WTC11 (cell line): ENCODE data around the gene LANCL2. TPM values are rescaled to one million over a fixed set of nuclear protein-coding genes. Genes with fewer than 3 reads are reported as not detected.

Source experiments
- ATAC-seq: fragments of 200-7000 bp; cut with Tn5 transposase; 2 replicates; pipeline ENCODE4 v1.10.0; 2021; ENCODE audit warnings: mild to moderate bottlenecking, moderate library complexity
- CTCF ChIA-PET: fragments of 300-600 bp; sonication (Branson Sonifier 250); formaldehyde crosslinking; loops from one replicate; lab custom pipeline; 2021; ENCODE audit warnings: antibody characterized with exemption; lab: Charles Lee
- POLR2A ChIA-PET: fragments of 350-600 bp; sonication (Branson Sonifier 250); formaldehyde crosslinking; loops from one replicate; lab custom pipeline; 2021; ENCODE audit warnings: antibody characterized with exemption; lab: Charles Lee
- DNase-seq: peaks from one replicate; pipeline ENCODE4 v3.0.0; 2021; ENCODE audit warnings: low spot score
- H3K27ac Mint-ChIP-seq: 2 replicates; pipeline ENCODE4 v1.8.0; 2021; ENCODE audit warnings: mixed read lengths
- H3K27me3 Mint-ChIP-seq: 2 replicates; pipeline ENCODE4 v1.8.0; 2021; ENCODE audit warnings: low read depth, mild to moderate bottlenecking, moderate library complexity, mixed read lengths
- H3K36me3 Mint-ChIP-seq: 2 replicates; pipeline ENCODE4 v1.8.0; 2021; ENCODE audit warnings: mixed read lengths
- H3K4me1 Mint-ChIP-seq: 2 replicates; pipeline ENCODE4 v1.8.0; 2022; ENCODE audit warnings: mixed read lengths
- H3K4me3 Mint-ChIP-seq: 2 replicates; pipeline ENCODE4 v1.8.0; 2021; ENCODE audit warnings: mild to moderate bottlenecking, moderate library complexity, mixed read lengths
- H3K9me3 Mint-ChIP-seq: 2 replicates; pipeline ENCODE4 v1.8.0; 2021; ENCODE audit warnings: mixed read lengths
- CBFB ChIP-seq: sonication (generic); formaldehyde crosslinking; IDR thresholded peaks from 2 replicates; pipeline ENCODE4 v1.8.1; 2022; ENCODE audit warnings: mild to moderate bottlenecking, low read depth, missing genetic modification reagents
- E2F4 ChIP-seq: sonication (generic); formaldehyde crosslinking; IDR thresholded peaks from 2 replicates; pipeline ENCODE4 v1.8.1; 2022; ENCODE audit warnings: low read depth, mild to moderate bottlenecking, moderate library complexity, missing genetic modification reagents, borderline replicate concordance
- ERG ChIP-seq: fragments of 250-450 bp; sonication (Bioruptor Pico); IDR thresholded peaks from 2 replicates; pipeline ENCODE4 v1.8.0; 2021; ENCODE audit warnings: mild to moderate bottlenecking
- FOXP1 ChIP-seq: sonication (generic); formaldehyde crosslinking; IDR thresholded peaks from 2 replicates; pipeline ENCODE4 v1.8.0; 2022; ENCODE audit warnings: missing genetic modification reagents, mild to moderate bottlenecking, moderate library complexity, borderline replicate concordance
- GTF2I ChIP-seq: fragments of 250-450 bp; sonication (Bioruptor Pico); conservative IDR thresholded peaks from 2 replicates; pipeline ENCODE4 v1.4.0; 2021; ENCODE audit warnings: mild to moderate bottlenecking
- IRF2 ChIP-seq: sonication (generic); formaldehyde crosslinking; IDR thresholded peaks from 2 replicates; pipeline ENCODE4 v1.8.0; 2022; ENCODE audit warnings: low read depth, missing genetic modification reagents, borderline replicate concordance
- NFATC4 ChIP-seq: fragments of 250-450 bp; sonication (Bioruptor Pico); IDR thresholded peaks from 2 replicates; pipeline ENCODE4 v1.9.0; 2021; ENCODE audit warnings: mild to moderate bottlenecking
- NR1H2 ChIP-seq: sonication (generic); formaldehyde crosslinking; IDR thresholded peaks from 2 replicates; pipeline ENCODE4 v1.9.0; 2021; ENCODE audit warnings: mild to moderate bottlenecking, moderate library complexity, missing genetic modification reagents
- NR2C2 ChIP-seq: sonication (generic); formaldehyde crosslinking; IDR thresholded peaks from 2 replicates; pipeline ENCODE4 v1.8.0; 2022; ENCODE audit warnings: mild to moderate bottlenecking, missing genetic modification reagents
- SOX15 ChIP-seq: fragments of 250-450 bp; sonication (Bioruptor Pico); IDR thresholded peaks from 2 replicates; pipeline ENCODE4 v1.9.0; 2021; ENCODE audit warnings: mild to moderate bottlenecking
- ZNF121 ChIP-seq: sonication (generic); formaldehyde crosslinking; IDR thresholded peaks from 2 replicates; pipeline ENCODE4 v1.8.0; 2023; ENCODE audit warnings: missing genetic modification reagents
- ZNF219 ChIP-seq: sonication (generic); formaldehyde crosslinking; IDR thresholded peaks from 2 replicates; pipeline ENCODE4 v1.8.0; 2023; ENCODE audit warnings: missing genetic modification reagents, mild to moderate bottlenecking, borderline replicate concordance
- ZNF317 ChIP-seq: sonication (generic); formaldehyde crosslinking; IDR thresholded peaks from 2 replicates; pipeline ENCODE4 v1.8.1; 2023; ENCODE audit warnings: low read depth, mild to moderate bottlenecking, moderate library complexity, missing genetic modification reagents, borderline replicate concordance
- ZNF416 ChIP-seq: fragments of 250-450 bp; sonication (Bioruptor Pico); IDR thresholded peaks from 2 replicates; pipeline ENCODE4 v1.9.0; 2021; ENCODE audit warnings: mild to moderate bottlenecking, inconsistent platforms
- ZNF512 ChIP-seq: sonication (generic); formaldehyde crosslinking; IDR thresholded peaks from 2 replicates; pipeline ENCODE4 v1.8.1; 2022; ENCODE audit warnings: missing genetic modification reagents, borderline replicate concordance
- total RNA-seq: library from RNA; stranded (reverse); gene quantifications from 3 replicates; pipeline ENCODE4 v1.2.3, GENCODE V29; 2021
- TF ChIP-seq, protein P1 (sequence below): fragments of 250-450 bp; sonication (Bioruptor Pico); IDR thresholded peaks from 2 replicates; pipeline ENCODE4 v1.9.0; 2021; ENCODE audit warnings: mild to moderate bottlenecking
- TF ChIP-seq, protein P2 (sequence below): fragments of 250-450 bp; sonication (Bioruptor Pico); IDR thresholded peaks from 2 replicates; pipeline ENCODE4 v1.9.0; 2021; ENCODE audit warnings: moderate library complexity, mild to moderate bottlenecking, inconsistent platforms, borderline replicate concordance
- TF ChIP-seq, protein P3 (sequence below): fragments of 250-450 bp; sonication (Bioruptor Pico); IDR thresholded peaks from 2 replicates; pipeline ENCODE4 v1.9.0; 2021; ENCODE audit warnings: mild to moderate bottlenecking
- TF ChIP-seq, protein P4 (sequence below): sonication (generic); formaldehyde crosslinking; IDR thresholded peaks from 2 replicates; pipeline ENCODE4 v1.8.0; 2023; ENCODE audit warnings: missing genetic modification reagents
- TF ChIP-seq, protein P5 (sequence below): fragments of 250-450 bp; sonication (Bioruptor Pico); IDR thresholded peaks from 2 replicates; pipeline ENCODE4 v2.1.2; 2022; ENCODE audit warnings: mild to moderate bottlenecking, moderate library complexity
- TF ChIP-seq, protein P6 (sequence below): sonication (generic); formaldehyde crosslinking; IDR thresholded peaks from 2 replicates; pipeline ENCODE4 v1.8.1; 2023; ENCODE audit warnings: mild to moderate bottlenecking, missing genetic modification reagents

Gene LANCL2
- total RNA-seq, 1 experiment from 2014 or later = 13.2 TPM

DNA sequence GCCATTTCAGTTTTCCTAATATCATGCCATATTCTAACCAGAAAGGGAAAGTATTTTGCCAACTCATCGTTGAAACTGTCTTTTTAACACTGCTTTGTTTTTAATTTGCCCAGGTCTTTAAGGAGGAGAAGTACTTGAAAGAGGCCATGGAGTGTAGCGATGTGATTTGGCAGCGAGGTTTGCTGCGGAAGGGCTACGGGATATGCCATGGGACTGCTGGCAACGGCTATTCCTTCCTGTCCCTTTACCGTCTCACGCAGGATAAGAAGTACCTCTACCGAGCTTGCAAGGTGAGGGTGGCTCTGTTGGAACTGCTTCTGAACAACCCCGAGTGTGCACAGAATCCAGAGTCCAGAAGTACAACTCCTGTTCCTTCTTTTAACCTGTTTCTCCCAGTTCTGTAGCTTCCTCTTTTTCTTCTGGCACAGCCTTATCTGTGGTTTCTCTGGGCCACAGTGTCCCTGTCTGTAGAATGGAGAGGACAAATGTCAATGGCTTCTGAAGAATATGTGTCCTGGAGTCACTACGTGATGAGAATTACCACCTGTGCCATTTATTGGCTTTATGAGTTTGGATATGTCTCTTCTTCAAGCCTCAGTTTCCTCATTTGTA is 60.1 kb downstream of the LANCL2 start:
- CTCF ChIA-PET = interaction anchor here (0.7 to 2.7 kb wide), 2 partner anchors 10 to 130 kb away, joined by 3 to 17 read pairs; no protein-coding TSS in a partner anchor
- H3K4me1 Mint-ChIP-seq = peaks cover 35% of the 10 kb centered on the region
- H3K4me3 Mint-ChIP-seq = no peak overlapping the region
- TF ChIP-seq, protein P1, sequence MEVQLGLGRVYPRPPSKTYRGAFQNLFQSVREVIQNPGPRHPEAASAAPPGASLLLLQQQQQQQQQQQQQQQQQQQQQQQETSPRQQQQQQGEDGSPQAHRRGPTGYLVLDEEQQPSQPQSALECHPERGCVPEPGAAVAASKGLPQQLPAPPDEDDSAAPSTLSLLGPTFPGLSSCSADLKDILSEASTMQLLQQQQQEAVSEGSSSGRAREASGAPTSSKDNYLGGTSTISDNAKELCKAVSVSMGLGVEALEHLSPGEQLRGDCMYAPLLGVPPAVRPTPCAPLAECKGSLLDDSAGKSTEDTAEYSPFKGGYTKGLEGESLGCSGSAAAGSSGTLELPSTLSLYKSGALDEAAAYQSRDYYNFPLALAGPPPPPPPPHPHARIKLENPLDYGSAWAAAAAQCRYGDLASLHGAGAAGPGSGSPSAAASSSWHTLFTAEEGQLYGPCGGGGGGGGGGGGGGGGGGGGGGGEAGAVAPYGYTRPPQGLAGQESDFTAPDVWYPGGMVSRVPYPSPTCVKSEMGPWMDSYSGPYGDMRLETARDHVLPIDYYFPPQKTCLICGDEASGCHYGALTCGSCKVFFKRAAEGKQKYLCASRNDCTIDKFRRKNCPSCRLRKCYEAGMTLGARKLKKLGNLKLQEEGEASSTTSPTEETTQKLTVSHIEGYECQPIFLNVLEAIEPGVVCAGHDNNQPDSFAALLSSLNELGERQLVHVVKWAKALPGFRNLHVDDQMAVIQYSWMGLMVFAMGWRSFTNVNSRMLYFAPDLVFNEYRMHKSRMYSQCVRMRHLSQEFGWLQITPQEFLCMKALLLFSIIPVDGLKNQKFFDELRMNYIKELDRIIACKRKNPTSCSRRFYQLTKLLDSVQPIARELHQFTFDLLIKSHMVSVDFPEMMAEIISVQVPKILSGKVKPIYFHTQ (CRISPR knock-in tag) = no peak
- TF ChIP-seq SOX15 (CRISPR knock-in tag) (no peak), ERG (CRISPR knock-in tag) (no peak), ZNF121 (CRISPR knock-in tag) (no peak), ZNF317 (CRISPR knock-in tag) (no peak), CBFB (CRISPR knock-in tag) (no peak)
- TF ChIP-seq, all 79 proteins: peak for 0
- Mint-ChIP-seq H3K27me3 (no peaks in the 10 kb centered on the region), H3K9me3 (no peaks in the 10 kb centered on the region), H3K27ac (no peak overlapping the region), H3K36me3 (peaks cover 10% of the 10 kb centered on the region)
- POLR2A ChIA-PET = no interaction called here
- DNase-seq (no peak), ATAC-seq (no peak)

- POLR2A ChIA-PET = no interaction called here
- H3K4me3 Mint-ChIP-seq = no peak overlapping the region
- H3K27me3 Mint-ChIP-seq = no peaks in the 10 kb centered on the region
- ATAC-seq (peak; percentile 68), DNase-seq (peak; percentile 57)
- H3K36me3 Mint-ChIP-seq = peaks cover 10% of the 10 kb centered on the region
- H3K27ac Mint-ChIP-seq = peak overlapping the region; percentile 84
- H3K9me3 Mint-ChIP-seq = no peaks in the 10 kb centered on the region
- H3K4me1 Mint-ChIP-seq = peaks cover 29% of the 10 kb centered on the region
- CTCF ChIA-PET = interaction anchor here (0.7 to 3.2 kb wide), 2 partner anchors 12 to 147 kb away, joined by 3 to 14 read pairs; no protein-coding TSS in a partner anchor
- TF ChIP-seq, protein P2, sequence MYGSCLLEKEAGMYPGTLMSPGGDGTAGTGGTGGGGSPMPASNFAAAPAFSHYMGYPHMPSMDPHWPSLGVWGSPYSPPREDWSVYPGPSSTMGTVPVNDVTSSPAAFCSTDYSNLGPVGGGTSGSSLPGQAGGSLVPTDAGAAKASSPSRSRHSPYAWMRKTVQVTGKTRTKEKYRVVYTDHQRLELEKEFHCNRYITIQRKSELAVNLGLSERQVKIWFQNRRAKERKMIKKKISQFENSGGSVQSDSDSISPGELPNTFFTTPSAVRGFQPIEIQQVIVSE (CRISPR knock-in tag) = no peak
- TF ChIP-seq ZNF512 = no peak
- TF ChIP-seq ZNF416 (CRISPR knock-in tag) = no peak
- no peak for TF ChIP-seq GTF2I (CRISPR knock-in tag)
- TF ChIP-seq NR2C2 = no peak
- no peak for TF ChIP-seq E2F4 (CRISPR knock-in tag)
- TF ChIP-seq, protein P3, sequence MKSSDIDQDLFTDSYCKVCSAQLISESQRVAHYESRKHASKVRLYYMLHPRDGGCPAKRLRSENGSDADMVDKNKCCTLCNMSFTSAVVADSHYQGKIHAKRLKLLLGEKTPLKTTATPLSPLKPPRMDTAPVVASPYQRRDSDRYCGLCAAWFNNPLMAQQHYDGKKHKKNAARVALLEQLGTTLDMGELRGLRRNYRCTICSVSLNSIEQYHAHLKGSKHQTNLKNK = no peak
- TF ChIP-seq, protein P4, sequence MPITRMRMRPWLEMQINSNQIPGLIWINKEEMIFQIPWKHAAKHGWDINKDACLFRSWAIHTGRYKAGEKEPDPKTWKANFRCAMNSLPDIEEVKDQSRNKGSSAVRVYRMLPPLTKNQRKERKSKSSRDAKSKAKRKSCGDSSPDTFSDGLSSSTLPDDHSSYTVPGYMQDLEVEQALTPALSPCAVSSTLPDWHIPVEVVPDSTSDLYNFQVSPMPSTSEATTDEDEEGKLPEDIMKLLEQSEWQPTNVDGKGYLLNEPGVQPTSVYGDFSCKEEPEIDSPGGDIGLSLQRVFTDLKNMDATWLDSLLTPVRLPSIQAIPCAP (CRISPR knock-in tag) = no peak
- no peak for TF ChIP-seq NFATC4 (CRISPR knock-in tag)
- no peak for TF ChIP-seq NR1H2 (CRISPR knock-in tag)
- no peak for TF ChIP-seq IRF2 (CRISPR knock-in tag)
- no peak for TF ChIP-seq FOXP1 (CRISPR knock-in tag)
- TF ChIP-seq, protein P5, sequence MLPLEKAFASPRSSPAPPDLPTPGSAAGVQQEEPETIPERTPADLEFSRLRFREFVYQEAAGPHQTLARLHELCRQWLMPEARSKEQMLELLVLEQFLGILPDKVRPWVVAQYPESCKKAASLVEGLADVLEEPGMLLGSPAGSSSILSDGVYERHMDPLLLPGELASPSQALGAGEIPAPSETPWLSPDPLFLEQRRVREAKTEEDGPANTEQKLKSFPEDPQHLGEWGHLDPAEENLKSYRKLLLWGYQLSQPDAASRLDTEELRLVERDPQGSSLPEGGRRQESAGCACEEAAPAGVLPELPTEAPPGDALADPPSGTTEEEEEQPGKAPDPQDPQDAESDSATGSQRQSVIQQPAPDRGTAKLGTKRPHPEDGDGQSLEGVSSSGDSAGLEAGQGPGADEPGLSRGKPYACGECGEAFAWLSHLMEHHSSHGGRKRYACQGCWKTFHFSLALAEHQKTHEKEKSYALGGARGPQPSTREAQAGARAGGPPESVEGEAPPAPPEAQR = no peak
- TF ChIP-seq, protein P6, sequence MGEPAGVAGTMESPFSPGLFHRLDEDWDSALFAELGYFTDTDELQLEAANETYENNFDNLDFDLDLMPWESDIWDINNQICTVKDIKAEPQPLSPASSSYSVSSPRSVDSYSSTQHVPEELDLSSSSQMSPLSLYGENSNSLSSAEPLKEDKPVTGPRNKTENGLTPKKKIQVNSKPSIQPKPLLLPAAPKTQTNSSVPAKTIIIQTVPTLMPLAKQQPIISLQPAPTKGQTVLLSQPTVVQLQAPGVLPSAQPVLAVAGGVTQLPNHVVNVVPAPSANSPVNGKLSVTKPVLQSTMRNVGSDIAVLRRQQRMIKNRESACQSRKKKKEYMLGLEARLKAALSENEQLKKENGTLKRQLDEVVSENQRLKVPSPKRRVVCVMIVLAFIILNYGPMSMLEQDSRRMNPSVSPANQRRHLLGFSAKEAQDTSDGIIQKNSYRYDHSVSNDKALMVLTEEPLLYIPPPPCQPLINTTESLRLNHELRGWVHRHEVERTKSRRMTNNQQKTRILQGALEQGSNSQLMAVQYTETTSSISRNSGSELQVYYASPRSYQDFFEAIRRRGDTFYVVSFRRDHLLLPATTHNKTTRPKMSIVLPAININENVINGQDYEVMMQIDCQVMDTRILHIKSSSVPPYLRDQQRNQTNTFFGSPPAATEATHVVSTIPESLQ (CRISPR knock-in tag) = no peak
- no peak for TF ChIP-seq ZNF219
Measured at GRCh38 chr7:55426676-55427075, 61.5 kb downstream of the LANCL2 start.
